Fibroblast of lung (primary cell): ENCODE data around the gene CFAP74.

Experiments
- CTCF ChIP-seq, 2 donors: IDR thresholded peaks in 1 of 2; conservative IDR thresholded peaks in 1 of 2; 1 replicate in 1 of 2; 2 replicates in 1 of 2; pipeline ENCODE4 v1.5.1; 2011 to 2012; ENCODE audit warnings: low read length in 2 of 2, control low read depth in 1 of 2, inconsistent platforms in 1 of 2, low read depth in 1 of 2, mild to moderate bottlenecking in 1 of 2
- EZH2 ChIP-seq: IDR thresholded peaks from 2 replicates; pipeline ENCODE4 v1.5.1; 2012; ENCODE audit warnings: low read length, control low read depth, mild to moderate bottlenecking; ENCODE audit errors: missing control alignments

- TF ChIP-seq CTCF (conservative IDR thresholded peaks at IDR 0.05 in 1 of 2, IDR thresholded peaks at IDR 0.05 in 1 of 2; ENCODE audit: low read depth in 1 of 2, low read length in 2 of 2) = no peak
- TF ChIP-seq EZH2 = no peak
These were observed 84.7 kb downstream of the CFAP74 start, which contains the start of gene TMEM52 for GRCh38 chr1:1918901-1919303.
